ENCODE measurements around the gene ZSWIM5. TPM values are rescaled to one million over a fixed set of nuclear protein-coding genes. Genes with fewer than 3 reads are reported as not detected.
"Not testable (repeated sequence)": the region's sequence is repeated elsewhere in the genome, so short reads cannot be mapped to it uniquely, and the experiment has no call there.

The ZSWIM5 gene
- total RNA-seq, 6 donors from 2014 or later = 2.0 to 6.3 (median 3.2) TPM

GRCh38 chr1:45071567-45071966, 134.8 kb downstream of the ZSWIM5 start:
- no peaks in the 10 kb centered on the region for H3K9me3 ChIP-seq
- no peak overlapping the region for H3K27ac ChIP-seq
- no peak overlapping the region for H3K4me3 ChIP-seq
- ATAC-seq (ENCODE audit: low FRiP score in 2 of 2) = no peak
- no peaks in the 10 kb centered on the region for H3K27me3 ChIP-seq
- 85 to 89% methylated on average over 2 of the region's 2 CpGs for WGBS, 2 donors
- no peaks in the 10 kb centered on the region for H3K36me3 ChIP-seq
- no peak for DNase-seq
- H3K4me1 ChIP-seq = no peaks in the 10 kb centered on the region
- TF ChIP-seq POLR2A (IDR thresholded peaks at IDR 0.05) (no peak), CTCF (IDR thresholded peaks at IDR 0.05) (no peak), EP300 (IDR thresholded peaks at IDR 0.05) (no peak), POLR2AphosphoS5 (IDR thresholded peaks at IDR 0.05) (no peak)

GRCh38 chr1:45067806-45068205, 138.6 kb downstream of the ZSWIM5 start:
- H3K36me3 ChIP-seq = no peaks in the 10 kb centered on the region
- TF ChIP-seq POLR2AphosphoS5 (IDR thresholded peaks at IDR 0.05) = no peak
- no peak for DNase-seq
- no peak overlapping the region for H3K4me3 ChIP-seq
- no peak overlapping the region for H3K27ac ChIP-seq
- no peaks in the 10 kb centered on the region for H3K9me3 ChIP-seq
- WGBS, 2 donors = 51 to 88% methylated on average over 2 of the region's 2 CpGs
- H3K4me1 ChIP-seq = no peaks in the 10 kb centered on the region
- no peak for ATAC-seq (ENCODE audit: low FRiP score in 2 of 2)
- H3K27me3 ChIP-seq = no peaks in the 10 kb centered on the region

GRCh38 chr1:45065083-45065482, 141.3 kb downstream of the ZSWIM5 start:
- Histone ChIP-seq H3K4me1 (no peaks in the 10 kb centered on the region), H3K27ac (no peak overlapping the region), H3K27me3 (no peaks in the 10 kb centered on the region), H3K9me3 (no peaks in the 10 kb centered on the region), H3K36me3 (no peaks in the 10 kb centered on the region), H3K4me3 (no peak overlapping the region)
- no peak for ATAC-seq (ENCODE audit: low FRiP score in 2 of 2)
- WGBS, 2 donors = 65 to 70% methylated on average over 2 of the region's 2 CpGs
- DNase-seq = no peak
- TF ChIP-seq CTCF (IDR thresholded peaks at IDR 0.05) (no peak), POLR2A (IDR thresholded peaks at IDR 0.05) (no peak), EP300 (IDR thresholded peaks at IDR 0.05) (no peak), POLR2AphosphoS5 (IDR thresholded peaks at IDR 0.05) (no peak)

GRCh38 chr1:45062463-45062862, 143.9 kb downstream of the ZSWIM5 start:
- ATAC-seq (ENCODE audit: low FRiP score in 2 of 2); DNase-seq: not testable (repeated sequence)
- WGBS, 2 donors = 94 to 96% methylated on average over 4 of the region's 4 CpGs

GRCh38 chr1:45059829-45060228, 146.6 kb downstream of the ZSWIM5 start:
- ATAC-seq (ENCODE audit: low FRiP score in 2 of 2) (peak in 1 of 2 donors; percentile 51), DNase-seq (no peak)
- no peaks in the 10 kb centered on the region for H3K4me1 ChIP-seq
- H3K4me3 ChIP-seq = no peak overlapping the region
- no peak for TF ChIP-seq EP300 (IDR thresholded peaks at IDR 0.05)
- no peak for TF ChIP-seq CTCF (IDR thresholded peaks at IDR 0.05)
- H3K27ac ChIP-seq = no peak overlapping the region
- 62 to 73% methylated on average over 2 of the region's 2 CpGs for WGBS, 2 donors
- no peaks in the 10 kb centered on the region for H3K9me3 ChIP-seq
- H3K27me3 ChIP-seq = no peaks in the 10 kb centered on the region
- peaks cover 0 to 4% (median 0%) of the 10 kb centered on the region in 4 donors for H3K36me3 ChIP-seq

More at GRCh38 chr1:45062463-45062862, 143.9 kb downstream of the ZSWIM5 start:
- H3K27ac ChIP-seq, H3K4me3 ChIP-seq, H3K36me3 ChIP-seq, H3K4me1 ChIP-seq, H3K27me3 ChIP-seq, H3K9me3 ChIP-seq: not testable (repeated sequence)

- WGBS, 2 donors = 85 to 90% methylated on average over 1 of the region's 1 CpG
- Histone ChIP-seq H3K36me3 (peaks cover 0 to 4% (median 0%) of the 10 kb centered on the region in 4 donors), H3K9me3 (no peaks in the 10 kb centered on the region), H3K4me3 (no peak overlapping the region), H3K27ac (no peak overlapping the region), H3K27me3 (no peaks in the 10 kb centered on the region), H3K4me1 (no peaks in the 10 kb centered on the region)
- ATAC-seq (ENCODE audit: low FRiP score in 2 of 2) = no peak
- TF ChIP-seq POLR2A (IDR thresholded peaks at IDR 0.05) (no peak), CTCF (IDR thresholded peaks at IDR 0.05) (no peak), EP300 (IDR thresholded peaks at IDR 0.05) (no peak), POLR2AphosphoS5 (IDR thresholded peaks at IDR 0.05) (no peak)
- no peak for DNase-seq
These were observed 148.9 kb downstream of the ZSWIM5 start for GRCh38 chr1:45057542-45057941.

Data from upper lobe of left lung (tissue), 6 donors.